SKM-1 (cell line): ENCODE data around the gene HP1BP3.
A peak's percentile ranks its signal among the peaks of the same experiment; 100 is the strongest.

Experiments used
- DNase-seq: peaks from one replicate; lab custom pipeline; 2025; ENCODE audit not compliant: unreplicated experiment; lab: John Stamatoyannopoulos, UW

HP1BP3 gene

DNA sequence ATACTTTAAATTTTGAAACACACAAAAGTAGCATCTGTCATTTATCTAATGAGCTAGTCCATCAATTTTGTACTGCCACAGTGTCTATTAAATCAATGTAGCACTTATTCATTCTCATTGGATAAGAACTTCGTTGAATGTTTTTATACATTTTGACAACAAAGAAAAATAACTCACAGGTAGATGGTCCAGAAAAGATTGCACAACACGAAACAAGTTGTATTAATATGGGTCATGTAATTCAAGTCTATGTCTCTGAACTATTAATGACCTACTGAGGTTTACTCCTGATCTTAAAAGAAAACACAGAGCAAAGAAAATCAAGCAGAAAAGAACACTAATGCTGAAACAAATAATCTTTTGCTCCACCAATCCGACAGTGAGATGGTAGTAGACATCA lies 15.3 kb downstream of the HP1BP3 start:
- no peak for DNase-seq

- DNase-seq: no peak
These were observed 16.6 kb downstream of the HP1BP3 start for GRCh38 chr1:20770314-20771087.

DNA sequence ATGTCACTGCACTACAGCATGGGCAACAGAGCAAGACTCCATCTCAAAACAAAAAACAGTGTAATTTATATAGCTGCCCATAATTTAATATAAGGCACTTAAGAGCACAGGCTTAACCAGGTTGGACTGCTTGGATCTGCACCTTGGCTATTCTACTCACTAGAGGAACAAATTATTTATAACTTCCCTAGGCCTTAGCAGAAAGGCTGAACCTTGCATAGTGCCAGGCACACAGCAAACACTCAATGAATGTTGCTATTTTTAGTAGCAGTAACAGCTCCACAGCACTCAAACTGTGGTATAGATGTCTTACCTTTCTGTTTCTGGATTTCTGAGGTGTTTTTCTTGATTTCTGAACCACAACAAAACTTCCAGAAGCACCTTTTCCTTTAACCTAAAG lies 19.8 kb downstream of the HP1BP3 start:
- no peak for DNase-seq

GRCh38 chr1:20763417-20763816 lies 23.7 kb downstream of the HP1BP3 start:
- no peak for DNase-seq

- no peak for DNase-seq
These were observed 26.8 kb downstream of the HP1BP3 start for GRCh38 chr1:20760322-20760721.

GRCh38 chr1:20753589-20753988 lies 33.5 kb downstream of the HP1BP3 start:
- no peak for DNase-seq

GRCh38 chr1:20751462-20751990 lies 35.6 kb downstream of the HP1BP3 start:
- no peak for DNase-seq

- DNase-seq: no peak
These were observed 44.4 kb downstream of the HP1BP3 start for GRCh38 chr1:20742671-20743070.

DNA sequence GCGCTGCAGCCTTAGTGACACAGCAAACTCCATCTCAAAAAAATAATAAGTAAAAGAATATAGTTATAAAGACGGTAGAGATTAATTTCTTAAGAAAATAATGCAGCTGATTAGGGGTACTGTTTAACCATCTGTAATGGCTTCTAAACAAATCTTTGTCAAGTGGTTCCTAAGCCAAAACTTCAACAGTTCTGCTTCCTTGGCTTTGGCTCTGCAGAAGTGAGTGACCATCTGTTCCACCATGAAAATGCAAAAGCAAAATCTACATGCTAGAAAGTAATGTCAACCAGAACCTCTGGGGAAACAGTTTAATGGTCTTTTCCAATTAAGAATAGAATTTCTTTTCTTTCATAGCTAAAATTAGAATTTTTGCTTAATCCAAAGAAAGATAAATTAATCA lies 46.3 kb downstream of the HP1BP3 start:
- no peak for DNase-seq

DNA sequence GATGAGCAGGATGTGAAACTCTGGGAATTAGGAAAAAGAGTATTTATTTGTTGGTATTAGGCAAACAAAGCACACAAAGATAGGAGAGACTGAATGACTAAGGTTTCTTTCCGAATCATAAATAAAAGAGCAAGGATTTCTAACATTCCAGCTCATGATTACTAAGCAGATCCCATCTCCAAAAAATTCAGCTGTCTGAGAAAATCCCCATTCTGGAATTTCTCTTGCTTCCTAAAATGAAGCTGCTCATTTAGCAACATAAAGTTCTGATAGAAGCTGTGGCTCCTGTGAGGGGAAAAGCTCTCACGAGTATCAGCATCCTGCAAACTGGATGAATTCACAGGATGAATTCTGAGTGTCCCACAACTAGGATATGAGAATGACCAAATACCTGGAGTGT lies 47.9 kb downstream of the HP1BP3 start:
- DNase-seq: no peak

DNA sequence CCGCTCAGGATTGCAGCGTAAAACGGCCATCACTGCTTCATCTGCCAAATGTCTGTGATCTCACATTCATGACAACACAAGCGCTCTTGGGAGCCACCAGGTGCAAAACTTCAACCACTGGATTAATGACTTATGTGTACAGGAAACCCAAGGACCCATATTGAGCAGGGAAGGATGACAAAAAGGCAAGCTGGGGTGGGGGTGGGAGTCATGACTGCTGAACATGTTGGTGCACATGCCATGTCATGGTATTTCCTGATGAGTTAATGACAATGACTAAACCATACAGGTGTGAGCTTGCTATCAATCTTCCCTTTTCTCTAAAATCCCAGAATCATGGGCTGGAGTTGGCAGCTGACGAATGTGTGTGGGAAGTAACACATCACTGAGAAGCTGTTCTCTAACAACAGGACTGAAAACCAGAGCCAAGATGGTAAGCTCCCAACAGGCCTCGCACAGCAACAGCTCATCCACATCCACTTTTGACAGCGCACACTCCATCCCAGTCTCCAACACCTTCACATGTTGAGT lies 51.5 kb downstream of the HP1BP3 start:
- DNase-seq: no peak

DNA sequence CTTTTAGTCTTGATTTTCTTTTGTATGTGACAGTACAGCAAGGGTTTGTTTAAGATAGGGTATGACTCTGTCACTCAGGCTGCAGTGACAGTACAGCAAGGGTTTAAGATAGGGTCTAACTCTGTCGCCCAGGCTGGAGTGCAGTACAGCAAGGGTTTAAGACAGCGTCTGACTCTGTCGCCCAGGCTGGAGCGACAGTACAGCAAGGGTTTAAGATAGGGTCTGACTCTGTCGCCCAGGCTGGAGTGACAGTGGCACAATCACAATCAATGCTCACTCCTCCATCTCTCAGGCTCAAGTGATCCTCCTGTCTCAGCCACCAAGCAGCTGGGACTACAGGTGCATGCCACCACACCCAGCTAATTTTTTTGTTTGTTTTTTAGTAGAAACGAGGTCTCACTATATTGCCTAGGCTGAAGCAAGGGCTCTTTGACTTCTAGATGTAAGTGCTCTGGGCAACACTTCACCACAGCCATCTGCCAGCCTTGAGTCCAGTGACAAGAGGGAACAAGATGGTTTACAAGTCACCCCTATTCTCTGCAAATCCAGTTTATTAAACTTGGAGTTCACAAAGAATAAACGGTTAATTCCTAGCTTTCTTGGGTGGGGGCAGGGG lies 53.6 kb downstream of the HP1BP3 start:
- DNase-seq: no peak

- peak; percentile 35 for DNase-seq
These were observed 54.3 kb downstream of the HP1BP3 start, which contains the start of gene SH2D5 for GRCh38 chr1:20732588-20733359. Gene SH2D5, minus strand, starts transcription at chr1:20732703. Its CDS starts 4,659 bp downstream, at chr1:20728044.

DNA sequence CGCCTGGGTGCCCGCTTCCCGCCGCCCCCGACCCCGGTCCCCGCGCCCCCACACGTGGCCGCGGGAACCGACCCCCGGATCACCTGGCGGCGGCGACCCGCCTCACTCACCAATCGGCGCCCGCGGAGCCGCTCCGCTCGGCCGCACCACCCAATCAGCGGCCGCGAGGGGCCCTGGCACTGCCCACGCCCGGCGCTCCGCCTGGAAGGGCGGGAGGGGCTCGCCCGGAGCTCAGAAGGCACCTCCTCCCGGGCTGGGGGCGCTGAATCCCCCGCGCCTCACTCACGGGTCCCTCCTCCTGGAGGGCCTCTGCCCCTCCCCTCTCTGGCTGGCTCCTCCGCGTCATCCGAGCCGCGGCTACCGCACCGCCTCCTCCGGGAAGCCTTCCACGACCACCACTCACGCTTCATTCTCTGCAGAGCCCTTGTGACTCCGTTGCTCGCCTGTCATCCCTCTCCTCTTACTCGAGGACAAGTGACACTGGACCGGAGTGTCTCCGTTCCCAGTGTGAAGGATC lies 55.0 kb downstream of the HP1BP3 start:
- no peak for DNase-seq

GRCh38 chr1:20731057-20731991 lies 55.8 kb downstream of the HP1BP3 start:
- DNase-seq: no peak

DNA sequence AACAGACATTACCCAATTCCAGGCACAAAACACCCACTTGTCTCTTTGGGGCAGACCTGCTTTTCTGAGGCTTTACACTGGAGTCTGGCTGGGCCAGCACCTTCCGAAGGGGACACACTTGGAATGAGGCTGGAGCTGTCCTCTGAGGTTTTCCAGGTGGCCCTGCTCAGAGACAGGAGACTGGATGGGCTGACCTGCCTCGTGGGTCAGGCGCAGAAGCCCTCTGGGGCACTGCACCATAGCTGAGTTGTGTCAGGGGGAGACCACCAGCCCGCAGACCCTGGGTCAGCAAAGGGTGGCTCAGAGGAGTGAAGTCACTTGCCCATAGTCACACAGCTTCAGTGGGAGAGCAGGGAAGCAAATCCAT lies 56.4 kb downstream of the HP1BP3 start:
- no peak for DNase-seq

DNA sequence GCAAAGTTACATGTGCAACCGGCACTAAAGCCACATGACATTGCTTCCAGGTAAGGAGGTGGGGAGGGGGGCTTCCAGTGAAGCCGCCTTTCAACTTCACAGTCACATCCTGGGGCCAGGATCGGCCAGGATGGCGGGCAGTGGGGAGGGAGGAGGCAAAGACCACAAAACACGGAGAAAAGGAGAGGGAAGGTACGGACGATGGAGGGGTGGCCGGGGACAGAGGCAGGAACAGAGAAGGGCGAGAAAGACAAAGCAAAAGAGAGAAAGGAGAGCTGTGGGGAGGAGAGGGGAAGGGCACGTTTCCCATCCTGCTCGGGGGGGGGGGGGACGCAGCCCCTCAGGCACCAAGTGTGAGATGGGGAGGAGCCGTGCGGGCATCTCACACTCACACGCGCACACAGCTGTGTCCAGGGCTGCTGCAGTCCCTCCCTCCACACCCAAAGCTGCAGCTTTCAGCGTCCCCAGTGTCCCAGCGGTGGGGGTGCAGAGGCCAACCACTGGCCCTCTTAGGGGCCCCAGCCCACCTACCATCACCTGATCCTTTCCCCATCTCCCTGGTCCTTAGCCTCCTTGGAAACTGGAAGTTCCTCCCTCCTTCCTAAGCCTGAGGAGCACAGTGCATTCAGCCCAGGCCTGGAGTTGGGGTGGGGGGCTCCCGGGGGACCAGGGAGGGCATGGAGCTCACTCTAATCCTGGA lies 57.0 kb downstream of the HP1BP3 start:
- no peak for DNase-seq

DNA sequence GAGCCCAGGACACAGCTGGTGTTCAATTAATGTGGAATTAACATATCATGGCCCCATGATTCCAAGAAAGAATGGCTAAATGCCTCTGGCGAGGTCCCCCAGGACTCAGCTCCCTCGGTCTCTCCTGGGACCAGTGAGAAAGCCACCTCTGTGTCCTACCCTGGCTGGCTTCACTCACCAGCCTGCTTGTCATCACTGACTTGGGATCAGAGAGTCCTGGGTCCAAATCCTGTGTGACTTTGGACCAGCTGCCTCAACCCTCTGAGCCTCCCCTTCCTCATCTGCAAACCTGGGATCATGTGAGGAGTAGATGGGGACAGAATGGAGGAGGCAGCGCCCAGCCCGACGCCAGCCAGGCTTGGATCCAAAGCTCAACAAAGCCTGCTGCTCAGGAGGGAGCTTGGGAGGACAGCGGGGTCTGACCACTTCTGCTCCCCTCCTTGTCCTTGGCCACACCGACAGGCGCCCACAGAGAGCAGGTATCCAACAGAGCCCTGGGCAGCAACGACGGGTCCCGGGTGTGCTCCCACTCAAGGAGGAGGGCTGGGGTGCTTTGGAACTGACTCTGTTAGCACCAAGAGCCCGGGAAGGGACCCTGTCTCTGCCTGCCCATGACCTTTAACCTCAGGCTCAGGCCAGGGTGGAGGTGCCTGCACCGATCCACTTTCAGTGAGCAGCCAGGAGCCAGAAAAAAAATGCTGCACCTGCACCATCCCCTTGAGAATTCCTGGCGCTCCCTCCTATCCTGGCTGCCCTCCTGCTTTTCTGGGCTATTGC lies 57.8 kb downstream of the HP1BP3 start:
- no peak for DNase-seq
